ENCODE results near the gene MIEF1. TPM values are rescaled to one million over a fixed set of nuclear protein-coding genes. Genes with fewer than 3 reads are reported as not detected.
A peak's percentile ranks its signal among the peaks of the same experiment; 100 is the strongest.

The MIEF1 gene
- 28.6 TPM for polyA plus RNA-seq (2013, experiment 1 of 2)
- polyA plus RNA-seq (2013, experiment 2 of 2), result 28.4 TPM

DNA sequence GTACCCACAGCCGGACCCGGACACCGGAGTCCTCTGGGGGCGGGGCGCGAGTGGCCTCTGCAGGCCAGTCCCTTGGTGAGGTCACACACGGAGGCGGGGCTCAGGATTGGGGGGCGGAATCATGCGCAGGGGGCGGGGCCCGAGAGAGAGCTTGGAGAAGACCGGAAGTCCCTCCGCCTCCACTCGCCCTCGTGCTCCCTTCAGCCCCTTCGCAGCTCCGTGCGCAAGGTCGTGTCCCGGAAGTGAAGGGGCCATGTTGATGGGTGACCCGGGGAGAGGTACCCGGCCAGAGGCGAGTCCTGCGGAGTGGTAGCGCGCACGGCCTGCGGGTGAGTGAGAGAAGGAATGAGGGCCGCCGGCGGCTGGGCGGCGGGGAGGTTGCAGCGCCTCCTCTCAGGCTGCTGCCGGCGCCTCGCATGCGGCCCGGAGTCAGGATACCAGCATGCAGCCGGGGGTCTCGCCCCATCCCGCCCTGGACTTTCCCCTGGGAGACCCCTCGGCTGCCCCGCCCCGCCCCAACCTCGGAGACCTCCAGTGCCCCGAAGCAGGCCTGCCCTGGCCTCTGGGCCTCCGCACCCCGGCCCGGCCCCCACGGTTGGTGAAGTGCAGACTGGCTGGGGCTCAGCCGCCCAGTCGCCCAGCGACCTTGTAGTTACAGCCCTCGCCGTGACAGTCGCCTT, at the start of gene MIEF1:
TSS of gene MIEF1 (plus strand) at position 182 of the 680 bp plus-strand sequence. CDS start 9,005 bp downstream, outside the sequence.
- Histone ChIP-seq H4K5ac (ENCODE audit: low read length) (no peak within 1 kb of the TSS), H3K4me3 (ENCODE audit: low read length) (peak within 1 kb of the TSS; percentile 96), H3K23ac (ENCODE audit: low read length) (peak within 1 kb of the TSS; percentile 56), H3K56ac (ENCODE audit: low read length) (peak within 1 kb of the TSS; percentile 95), H3K27me3 (ENCODE audit: insufficient read depth, low read length, poor library complexity) (no peaks in the 10 kb centered on the region), H3K9ac (ENCODE audit: low read length) (peak within 1 kb of the TSS; percentile 91), H4K8ac (ENCODE audit: low read depth, low read length) (no peak within 1 kb of the TSS), H3K36me3 (ENCODE audit: control insufficient read depth, insufficient read depth, low read length) (peaks cover 17% of the 10 kb centered on the region), H2BK5ac (ENCODE audit: low read length) (no peak within 1 kb of the TSS), H3K79me2 (ENCODE audit: control insufficient read depth, insufficient read depth, low read length) (peaks cover 11% of the 10 kb centered on the region), H3K4ac (ENCODE audit: low read depth, low read length) (peak within 1 kb of the TSS; percentile 8), H2BK120ac (ENCODE audit: low read depth, low read length) (no peak within 1 kb of the TSS), H2AK5ac (ENCODE audit: low read length) (peak within 1 kb of the TSS; percentile 77), H2BK15ac (replicated peaks; ENCODE audit: low read depth) (no peak within 1 kb of the TSS), H3K4me2 (ENCODE audit: low read length) (peak within 1 kb of the TSS; percentile 85), H3K4me1 (ENCODE audit: control insufficient read depth, low read depth, low read length) (peaks cover 6% of the 10 kb centered on the region), H3K18ac (ENCODE audit: low read length) (peak within 1 kb of the TSS; percentile 78), H3K79me1 (ENCODE audit: low read length) (peaks cover 14% of the 10 kb centered on the region), H3K27ac (ENCODE audit: low read depth, low read length) (peak within 1 kb of the TSS; percentile 9)
- WGBS (ENCODE audit: extremely low coverage, insufficient coverage, low lambda C conversion rate), result no CpG with 5 or more reads among the region's 58 CpGs
- peak; percentile 99 for DNase-seq

DNA sequence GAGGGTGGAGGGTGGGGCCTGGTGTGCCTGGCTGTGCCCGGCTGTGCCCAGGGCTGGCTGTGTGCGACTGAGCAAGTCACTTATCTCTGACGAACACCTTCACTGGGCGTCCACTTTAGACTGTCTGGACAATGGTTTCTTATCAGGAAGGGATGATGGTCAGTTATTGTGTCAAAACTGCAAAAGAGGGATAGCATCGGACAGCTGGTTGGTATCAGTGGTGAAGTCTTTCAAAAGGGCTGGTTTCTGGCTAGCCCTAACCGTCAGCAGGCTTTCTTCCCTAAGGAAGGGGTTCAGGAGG, 49.4 kb upstream of the MIEF1 start:
- no peak overlapping the region for H4K8ac ChIP-seq (ENCODE audit: low read depth, low read length)
- no peak overlapping the region for H3K9ac ChIP-seq (ENCODE audit: low read length)
- no peak overlapping the region for H2AK5ac ChIP-seq (ENCODE audit: low read length)
- no peak overlapping the region for H3K23ac ChIP-seq (ENCODE audit: low read length)
- no peaks in the 10 kb centered on the region for H3K79me2 ChIP-seq (ENCODE audit: control insufficient read depth, insufficient read depth, low read length)
- no peak overlapping the region for H3K4me2 ChIP-seq (ENCODE audit: low read length)
- H3K4ac ChIP-seq (ENCODE audit: low read depth, low read length), result no peak overlapping the region
- H3K27ac ChIP-seq (ENCODE audit: low read depth, low read length), result no peak overlapping the region
- H3K79me1 ChIP-seq (ENCODE audit: low read length), result no peaks in the 10 kb centered on the region
- no peaks in the 10 kb centered on the region for H3K36me3 ChIP-seq (ENCODE audit: control insufficient read depth, insufficient read depth, low read length)
- H2BK120ac ChIP-seq (ENCODE audit: low read depth, low read length), result no peak overlapping the region
- H3K4me3 ChIP-seq (ENCODE audit: low read length), result no peak overlapping the region
- no peak overlapping the region for H2BK15ac ChIP-seq (replicated peaks; ENCODE audit: low read depth)
- peak overlapping the region; percentile 12 for H3K56ac ChIP-seq (ENCODE audit: low read length)
- DNase-seq, result no peak
- no peaks in the 10 kb centered on the region for H3K27me3 ChIP-seq (ENCODE audit: insufficient read depth, low read length, poor library complexity)
- no peak overlapping the region for H2BK5ac ChIP-seq (ENCODE audit: low read length)
- H4K5ac ChIP-seq (ENCODE audit: low read length), result no peak overlapping the region
- H3K4me1 ChIP-seq (ENCODE audit: control insufficient read depth, low read depth, low read length), result peaks cover 10% of the 10 kb centered on the region
- no peak overlapping the region for H3K18ac ChIP-seq (ENCODE audit: low read length)
- no CpG with 5 or more reads among the region's 6 CpGs for WGBS (ENCODE audit: extremely low coverage, insufficient coverage, low lambda C conversion rate)

GRCh38 chr22:39453765-39454378, 48.2 kb upstream of the MIEF1 start:
- no peak overlapping the region for H3K23ac ChIP-seq (ENCODE audit: low read length)
- no peak overlapping the region for H2AK5ac ChIP-seq (ENCODE audit: low read length)
- H4K8ac ChIP-seq (ENCODE audit: low read depth, low read length), result no peak overlapping the region
- peaks cover 1% of the 10 kb centered on the region for H3K79me2 ChIP-seq (ENCODE audit: control insufficient read depth, insufficient read depth, low read length)
- no peak overlapping the region for H2BK5ac ChIP-seq (ENCODE audit: low read length)
- no peak overlapping the region for H3K27ac ChIP-seq (ENCODE audit: low read depth, low read length)
- H3K36me3 ChIP-seq (ENCODE audit: control insufficient read depth, insufficient read depth, low read length), result no peaks in the 10 kb centered on the region
- no peak overlapping the region for H3K4me3 ChIP-seq (ENCODE audit: low read length)
- H3K18ac ChIP-seq (ENCODE audit: low read length), result no peak overlapping the region
- WGBS (ENCODE audit: extremely low coverage, insufficient coverage, low lambda C conversion rate), result no CpG with 5 or more reads among the region's 9 CpGs
- no peak overlapping the region for H3K4ac ChIP-seq (ENCODE audit: low read depth, low read length)
- H2BK15ac ChIP-seq (replicated peaks; ENCODE audit: low read depth), result no peak overlapping the region
- no peaks in the 10 kb centered on the region for H3K27me3 ChIP-seq (ENCODE audit: insufficient read depth, low read length, poor library complexity)
- H3K4me2 ChIP-seq (ENCODE audit: low read length), result no peak overlapping the region
- H2BK120ac ChIP-seq (ENCODE audit: low read depth, low read length), result no peak overlapping the region
- H3K56ac ChIP-seq (ENCODE audit: low read length), result peak overlapping the region; percentile 43
- DNase-seq, result peak; percentile 86
- peaks cover 13% of the 10 kb centered on the region for H3K4me1 ChIP-seq (ENCODE audit: control insufficient read depth, low read depth, low read length)
- H3K79me1 ChIP-seq (ENCODE audit: low read length), result no peaks in the 10 kb centered on the region
- no peak overlapping the region for H4K5ac ChIP-seq (ENCODE audit: low read length)
- no peak overlapping the region for H3K9ac ChIP-seq (ENCODE audit: low read length)

DNA sequence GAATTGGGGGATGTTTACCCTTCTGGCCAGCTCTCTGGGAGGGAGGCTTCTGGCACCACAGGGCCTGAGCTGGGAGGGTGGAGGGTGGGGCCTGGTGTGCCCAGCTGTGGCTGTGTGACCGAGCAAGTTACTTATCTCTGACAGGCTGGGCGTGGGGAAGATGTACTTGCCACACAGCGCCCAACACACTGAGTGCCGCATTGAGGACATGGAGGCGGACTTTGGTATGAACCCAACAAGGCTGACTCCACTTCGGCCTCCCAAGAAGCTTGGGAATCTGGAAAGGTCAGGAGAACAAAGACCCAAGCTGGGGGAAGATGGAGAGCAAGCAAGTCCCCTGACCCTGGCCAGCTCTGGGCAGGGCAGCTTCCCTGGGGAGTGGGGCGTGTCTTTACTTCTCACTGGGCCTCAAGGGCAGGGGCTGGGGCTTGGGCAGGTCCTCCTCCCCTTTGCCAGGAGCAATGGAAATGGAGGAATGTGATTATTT, 47.7 kb upstream of the MIEF1 start:
- Histone ChIP-seq H4K8ac (ENCODE audit: low read depth, low read length) (no peak overlapping the region), H3K4ac (ENCODE audit: low read depth, low read length) (no peak overlapping the region), H3K79me2 (ENCODE audit: control insufficient read depth, insufficient read depth, low read length) (peaks cover 1% of the 10 kb centered on the region), H3K27ac (ENCODE audit: low read depth, low read length) (peak overlapping the region; percentile 18), H3K27me3 (ENCODE audit: insufficient read depth, low read length, poor library complexity) (no peaks in the 10 kb centered on the region), H2BK5ac (ENCODE audit: low read length) (no peak overlapping the region), H2BK120ac (ENCODE audit: low read depth, low read length) (no peak overlapping the region), H3K4me2 (ENCODE audit: low read length) (no peak overlapping the region), H3K18ac (ENCODE audit: low read length) (no peak overlapping the region), H4K5ac (ENCODE audit: low read length) (no peak overlapping the region), H3K23ac (ENCODE audit: low read length) (no peak overlapping the region), H3K4me1 (ENCODE audit: control insufficient read depth, low read depth, low read length) (peaks cover 13% of the 10 kb centered on the region), H3K4me3 (ENCODE audit: low read length) (no peak overlapping the region), H2AK5ac (ENCODE audit: low read length) (no peak overlapping the region), H3K79me1 (ENCODE audit: low read length) (no peaks in the 10 kb centered on the region), H2BK15ac (replicated peaks; ENCODE audit: low read depth) (no peak overlapping the region), H3K9ac (ENCODE audit: low read length) (no peak overlapping the region), H3K56ac (ENCODE audit: low read length) (peak overlapping the region; percentile 70), H3K36me3 (ENCODE audit: control insufficient read depth, insufficient read depth, low read length) (no peaks in the 10 kb centered on the region)
- peak; percentile 69 for DNase-seq
- WGBS (ENCODE audit: extremely low coverage, insufficient coverage, low lambda C conversion rate), result no CpG with 5 or more reads among the region's 7 CpGs

- peak within 1 kb of the TSS; percentile 37 for H3K23ac ChIP-seq (ENCODE audit: low read length)
- H3K79me1 ChIP-seq (ENCODE audit: low read length), result no peaks in the 10 kb centered on the region
- no peaks in the 10 kb centered on the region for H3K36me3 ChIP-seq (ENCODE audit: control insufficient read depth, insufficient read depth, low read length)
- no peaks in the 10 kb centered on the region for H3K27me3 ChIP-seq (ENCODE audit: insufficient read depth, low read length, poor library complexity)
- peaks cover 1% of the 10 kb centered on the region for H3K79me2 ChIP-seq (ENCODE audit: control insufficient read depth, insufficient read depth, low read length)
- no peak within 1 kb of the TSS for H2AK5ac ChIP-seq (ENCODE audit: low read length)
- peak within 1 kb of the TSS; percentile 95 for H3K18ac ChIP-seq (ENCODE audit: low read length)
- DNase-seq, result no peak
- peak within 1 kb of the TSS; percentile 76 for H3K9ac ChIP-seq (ENCODE audit: low read length)
- peak within 1 kb of the TSS; percentile 43 for H3K4me3 ChIP-seq (ENCODE audit: low read length)
- no CpG with 5 or more reads among the region's 80 CpGs for WGBS (ENCODE audit: extremely low coverage, insufficient coverage, low lambda C conversion rate)
- no peak within 1 kb of the TSS for H2BK15ac ChIP-seq (replicated peaks; ENCODE audit: low read depth)
- no peak within 1 kb of the TSS for H3K27ac ChIP-seq (ENCODE audit: low read depth, low read length)
- H3K56ac ChIP-seq (ENCODE audit: low read length), result peak within 1 kb of the TSS; percentile 90
- H4K8ac ChIP-seq (ENCODE audit: low read depth, low read length), result no peak within 1 kb of the TSS
- H3K4me2 ChIP-seq (ENCODE audit: low read length), result peak within 1 kb of the TSS; percentile 61
- H3K4me1 ChIP-seq (ENCODE audit: control insufficient read depth, low read depth, low read length), result peaks cover 13% of the 10 kb centered on the region
- H3K4ac ChIP-seq (ENCODE audit: low read depth, low read length), result peak within 1 kb of the TSS; percentile 79
- no peak within 1 kb of the TSS for H2BK5ac ChIP-seq (ENCODE audit: low read length)
- no peak within 1 kb of the TSS for H4K5ac ChIP-seq (ENCODE audit: low read length)
- H2BK120ac ChIP-seq (ENCODE audit: low read depth, low read length), result peak within 1 kb of the TSS; percentile 16
Measured at GRCh38 chr22:39456522-39457197, 45.4 kb upstream of the MIEF1 start, which contains the start of gene MGAT3. MGAT3 (plus strand) TSS chr22:39457012; CDS start chr22:39487348, 30,336 bp downstream.

All from mesendoderm (in vitro differentiated cells).